Measurements from ENCODE around the gene MAP4K4.
"Not testable (repeated sequence)": the region's sequence is repeated elsewhere in the genome, so short reads cannot be mapped to it uniquely, and the experiment has no call there.

MAP4K4 gene

GRCh38 chr2:101770726-101771125, 73.2 kb downstream of the MAP4K4 start:
- DNase-seq = peak; percentile 47

GRCh38 chr2:101771227-101771902, 73.9 kb downstream of the MAP4K4 start:
- no peak for DNase-seq

GRCh38 chr2:101771910-101772321, 74.4 kb downstream of the MAP4K4 start:
- no peak for DNase-seq

GRCh38 chr2:101773137-101773536, 75.6 kb downstream of the MAP4K4 start:
- no peak for DNase-seq

- DNase-seq = not testable (repeated sequence)
Observed at GRCh38 chr2:101773961-101774360, 76.5 kb downstream of the MAP4K4 start.

- DNase-seq = no peak
Observed at GRCh38 chr2:101775092-101775491, 77.6 kb downstream of the MAP4K4 start.

GRCh38 chr2:101775636-101776035, 78.1 kb downstream of the MAP4K4 start:
- no peak for DNase-seq

GRCh38 chr2:101776172-101777043, 78.9 kb downstream of the MAP4K4 start:
- DNase-seq = no peak

- DNase-seq = no peak
Observed at GRCh38 chr2:101777337-101777736, 79.8 kb downstream of the MAP4K4 start.

GRCh38 chr2:101778102-101778501, 80.6 kb downstream of the MAP4K4 start:
- DNase-seq = no peak

GRCh38 chr2:101779190-101779589, 81.7 kb downstream of the MAP4K4 start:
- no peak for DNase-seq

GRCh38 chr2:101779656-101780055, 82.1 kb downstream of the MAP4K4 start:
- no peak for DNase-seq

- DNase-seq = no peak
Observed at GRCh38 chr2:101781326-101781725, 83.8 kb downstream of the MAP4K4 start.

GRCh38 chr2:101781791-101782426, 84.4 kb downstream of the MAP4K4 start:
- DNase-seq = peak; percentile 41

- no peak for DNase-seq
Observed at GRCh38 chr2:101782427-101782792, 84.9 kb downstream of the MAP4K4 start.

- DNase-seq = no peak
Observed at GRCh38 chr2:101787097-101787496, 89.6 kb downstream of the MAP4K4 start.

- no peak for DNase-seq
Observed at GRCh38 chr2:101788565-101788964, 91.1 kb downstream of the MAP4K4 start.

GRCh38 chr2:101788995-101789970, 91.8 kb downstream of the MAP4K4 start:
- DNase-seq = no peak

GRCh38 chr2:101790416-101790815, 92.9 kb downstream of the MAP4K4 start:
- DNase-seq = no peak

GRCh38 chr2:101790857-101791256, 93.3 kb downstream of the MAP4K4 start:
- DNase-seq = no peak

GRCh38 chr2:101792208-101792607, 94.7 kb downstream of the MAP4K4 start:
- DNase-seq = no peak

GRCh38 chr2:101793277-101793969, 95.9 kb downstream of the MAP4K4 start:
- no peak for DNase-seq
